Neural progenitor cell (in vitro differentiated cells): ENCODE data around the gene OBI1. TPM values are rescaled to one million over a fixed set of nuclear protein-coding genes. Genes with fewer than 3 reads are reported as not detected.

Experiments
- DNase-seq: peaks from one replicate; pipeline ENCODE4 v3.0.0-alpha.2; 2016; ENCODE audit warnings: low spot score
- H2AFZ ChIP-seq: fragments of 200-600 bp; sonication (generic); replicated peaks from 2 replicates; pipeline ENCODE4 v1.6.1; 2016; ENCODE audit warnings: antibody characterized with exemption
- H3F3A ChIP-seq: fragments of 200-600 bp; sonication (generic); 2 replicates; pipeline ENCODE4 v1.6.1; 2016; ENCODE audit warnings: antibody characterized with exemption, low read depth
- H3K27ac ChIP-seq: fragments of 200-600 bp; sonication (generic); 2 replicates; pipeline ENCODE4 v1.5.1; 2016; ENCODE audit warnings: mild to moderate bottlenecking
- H3K27me3 ChIP-seq: fragments of 200-600 bp; sonication (generic); 2 replicates; pipeline ENCODE4 v1.6.1; 2016; ENCODE audit warnings: mild to moderate bottlenecking, moderate library complexity
- H3K36me3 ChIP-seq: fragments of 200-600 bp; sonication (generic); 2 replicates; pipeline ENCODE4 v1.5.1; 2016
- H3K4me1 ChIP-seq: fragments of 200-600 bp; sonication (generic); 2 replicates; pipeline ENCODE4 v1.6.1; 2016; ENCODE audit warnings: mixed run types
- H3K4me2 ChIP-seq: fragments of 200-600 bp; sonication (generic); 2 replicates; pipeline ENCODE4 v1.6.1; 2016
- H3K4me3 ChIP-seq: fragments of 200-600 bp; sonication (generic); 2 replicates; pipeline ENCODE4 v1.5.1; 2016
- H3K79me2 ChIP-seq: fragments of 200-600 bp; sonication (generic); 2 replicates; pipeline ENCODE4 v1.6.1; 2016; ENCODE audit warnings: low read depth
- H3K9ac ChIP-seq: fragments of 200-600 bp; sonication (generic); 2 replicates; pipeline ENCODE4 v1.6.1; 2016
- H3K9me3 ChIP-seq: fragments of 200-600 bp; sonication (generic); 2 replicates; pipeline ENCODE4 v1.5.1; 2016; ENCODE audit warnings: low read depth
- H4K20me1 ChIP-seq: fragments of 200-600 bp; sonication (generic); 2 replicates; pipeline ENCODE4 v1.6.1; 2016; ENCODE audit warnings: low read depth
- H3K27ac Mint-ChIP-seq: 3 replicates; pipeline ENCODE4 v1.8.0; 2021; ENCODE audit warnings: mixed read lengths
- H3K27me3 Mint-ChIP-seq: 2 replicates; pipeline ENCODE4 v1.8.0; 2022; ENCODE audit warnings: low read depth, mild to moderate bottlenecking, inconsistent platforms, moderate library complexity, mixed read lengths; ENCODE audit not compliant: insufficient read depth
- H3K36me3 Mint-ChIP-seq: 3 replicates; pipeline ENCODE4 v1.8.0; 2021; ENCODE audit warnings: mixed read lengths
- H3K4me1 Mint-ChIP-seq: 3 replicates; pipeline ENCODE4 v1.8.0; 2021; ENCODE audit warnings: mixed read lengths
- H3K4me3 Mint-ChIP-seq: 3 replicates; pipeline ENCODE4 v1.8.0; 2021; ENCODE audit warnings: mild to moderate bottlenecking, moderate library complexity, mixed read lengths
- H3K9me3 Mint-ChIP-seq: 3 replicates; pipeline ENCODE4 v1.8.0; 2020; ENCODE audit warnings: mixed read lengths
- EZH2 ChIP-seq: fragments of 200-600 bp; sonication (generic); IDR thresholded peaks from 2 replicates; pipeline ENCODE4 v1.6.1; 2017; ENCODE audit warnings: antibody characterized with exemption, mild to moderate bottlenecking, moderate library complexity
- EZH2phosphoT487 ChIP-seq: fragments of 200-600 bp; sonication (generic); IDR thresholded peaks from 2 replicates; pipeline ENCODE4 v1.6.1; 2017; ENCODE audit warnings: antibody characterized with exemption
- total RNA-seq: library from RNA; depleted of rRNA; stranded (reverse); fragments of >200 nt; gene quantifications from 2 replicates; pipeline ENCODE4 v1.2.3, GENCODE V29; 2015; ENCODE audit warnings: low replicate concordance
- TF ChIP-seq, protein P1 (sequence below): fragments of 200-600 bp; sonication (generic); IDR thresholded peaks from 2 replicates; pipeline ENCODE4 v1.5.1; 2017; ENCODE audit warnings: antibody characterized with exemption, mild to moderate bottlenecking

Gene OBI1
- total RNA-seq, 1 donor from 2014 or later, result 36.9 TPM

- Mint-ChIP-seq H3K9me3 (peaks cover 2% of the 10 kb centered on the region), H3K4me3 (peak overlapping the region; percentile 87), H3K27ac (no peak overlapping the region), H3K4me1 (peaks cover 24% of the 10 kb centered on the region), H3K36me3 (peaks cover 4% of the 10 kb centered on the region), H3K27me3 (peaks cover 75% of the 10 kb centered on the region)
- peak overlapping the region; percentile 32 for H2AFZ ChIP-seq
- DNase-seq, result peak; percentile 77
- H4K20me1 ChIP-seq, result peaks cover 66% of the 10 kb centered on the region
- H3K4me2 ChIP-seq, result peak overlapping the region; percentile 88
- H3K27ac ChIP-seq, result no peak overlapping the region
- TF ChIP-seq EZH2, result peak; percentile 75
- TF ChIP-seq EZH2phosphoT487, result peak; percentile 92
- TF ChIP-seq, protein P1, sequence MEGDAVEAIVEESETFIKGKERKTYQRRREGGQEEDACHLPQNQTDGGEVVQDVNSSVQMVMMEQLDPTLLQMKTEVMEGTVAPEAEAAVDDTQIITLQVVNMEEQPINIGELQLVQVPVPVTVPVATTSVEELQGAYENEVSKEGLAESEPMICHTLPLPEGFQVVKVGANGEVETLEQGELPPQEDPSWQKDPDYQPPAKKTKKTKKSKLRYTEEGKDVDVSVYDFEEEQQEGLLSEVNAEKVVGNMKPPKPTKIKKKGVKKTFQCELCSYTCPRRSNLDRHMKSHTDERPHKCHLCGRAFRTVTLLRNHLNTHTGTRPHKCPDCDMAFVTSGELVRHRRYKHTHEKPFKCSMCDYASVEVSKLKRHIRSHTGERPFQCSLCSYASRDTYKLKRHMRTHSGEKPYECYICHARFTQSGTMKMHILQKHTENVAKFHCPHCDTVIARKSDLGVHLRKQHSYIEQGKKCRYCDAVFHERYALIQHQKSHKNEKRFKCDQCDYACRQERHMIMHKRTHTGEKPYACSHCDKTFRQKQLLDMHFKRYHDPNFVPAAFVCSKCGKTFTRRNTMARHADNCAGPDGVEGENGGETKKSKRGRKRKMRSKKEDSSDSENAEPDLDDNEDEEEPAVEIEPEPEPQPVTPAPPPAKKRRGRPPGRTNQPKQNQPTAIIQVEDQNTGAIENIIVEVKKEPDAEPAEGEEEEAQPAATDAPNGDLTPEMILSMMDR, result no peak
- H3K9me3 ChIP-seq, result no peaks in the 10 kb centered on the region
- no peaks in the 10 kb centered on the region for H3K79me2 ChIP-seq
- H3K36me3 ChIP-seq, result no peaks in the 10 kb centered on the region
- H3K4me3 ChIP-seq, result peak overlapping the region; percentile 48
- H3K9ac ChIP-seq, result no peak overlapping the region
- peaks cover 18% of the 10 kb centered on the region for H3K4me1 ChIP-seq
- peaks cover 90% of the 10 kb centered on the region for H3K27me3 ChIP-seq
- no peaks in the 10 kb centered on the region for H3F3A ChIP-seq
Observed at GRCh38 chr13:78609464-78610205, 49.3 kb downstream of the OBI1 start.

GRCh38 chr13:78608688-78609463 is 50.1 kb downstream of the OBI1 start:
- H3K4me3 ChIP-seq, result peak overlapping the region; percentile 48
- Mint-ChIP-seq H3K27ac (no peak overlapping the region), H3K4me1 (peaks cover 26% of the 10 kb centered on the region), H3K27me3 (peaks cover 83% of the 10 kb centered on the region), H3K4me3 (peak overlapping the region; percentile 87), H3K9me3 (peaks cover 4% of the 10 kb centered on the region), H3K36me3 (peaks cover 3% of the 10 kb centered on the region)
- H3K4me1 ChIP-seq, result peaks cover 18% of the 10 kb centered on the region
- TF ChIP-seq, protein P1, result no peak
- TF ChIP-seq EZH2phosphoT487 (peak; percentile 99), EZH2 (peak; percentile 100)
- H3K4me2 ChIP-seq, result peak overlapping the region; percentile 88
- peaks cover 97% of the 10 kb centered on the region for H3K27me3 ChIP-seq
- peaks cover 4% of the 10 kb centered on the region for H3F3A ChIP-seq
- H3K9me3 ChIP-seq, result no peaks in the 10 kb centered on the region
- peak overlapping the region; percentile 32 for H2AFZ ChIP-seq
- H3K36me3 ChIP-seq, result no peaks in the 10 kb centered on the region
- DNase-seq, result peak; percentile 58
- H4K20me1 ChIP-seq, result peaks cover 74% of the 10 kb centered on the region
- no peak overlapping the region for H3K27ac ChIP-seq
- H3K79me2 ChIP-seq, result no peaks in the 10 kb centered on the region
- no peak overlapping the region for H3K9ac ChIP-seq

GRCh38 chr13:78608252-78608687 is 50.7 kb downstream of the OBI1 start:
- peaks cover 2% of the 10 kb centered on the region for H3K36me3 Mint-ChIP-seq
- no peak overlapping the region for H2AFZ ChIP-seq
- peaks cover 78% of the 10 kb centered on the region for H4K20me1 ChIP-seq
- H3K27me3 ChIP-seq, result peaks cover 100% of the 10 kb centered on the region
- H3F3A ChIP-seq, result peaks cover 4% of the 10 kb centered on the region
- peaks cover 4% of the 10 kb centered on the region for H3K9me3 Mint-ChIP-seq
- H3K4me1 ChIP-seq, result peaks cover 18% of the 10 kb centered on the region
- no peak overlapping the region for H3K27ac ChIP-seq
- H3K4me1 Mint-ChIP-seq, result peaks cover 27% of the 10 kb centered on the region
- no peak overlapping the region for H3K27ac Mint-ChIP-seq
- DNase-seq, result peak; percentile 29
- H3K9ac ChIP-seq, result no peak overlapping the region
- peak overlapping the region; percentile 87 for H3K4me3 Mint-ChIP-seq
- H3K9me3 ChIP-seq, result no peaks in the 10 kb centered on the region
- TF ChIP-seq EZH2phosphoT487, result no peak
- TF ChIP-seq, protein P1, result no peak
- no peak for TF ChIP-seq EZH2
- no peaks in the 10 kb centered on the region for H3K79me2 ChIP-seq
- H3K27me3 Mint-ChIP-seq, result peaks cover 85% of the 10 kb centered on the region
- H3K4me2 ChIP-seq, result peak overlapping the region; percentile 88
- H3K4me3 ChIP-seq, result peak overlapping the region; percentile 48
- H3K36me3 ChIP-seq, result no peaks in the 10 kb centered on the region
